GM19452 (cell line): ENCODE data around the gene RNF222.
"Not testable (repeated sequence)": the region's sequence is repeated elsewhere in the genome, so short reads cannot be mapped to it uniquely, and the experiment has no call there.

Experiments used
- ATAC-seq: cut with Tn5 transposase; IDR thresholded peaks from one replicate; pipeline ENCODE4 v1.9.1; 2021; ENCODE audit not compliant: unreplicated experiment

RNF222 gene

DNA sequence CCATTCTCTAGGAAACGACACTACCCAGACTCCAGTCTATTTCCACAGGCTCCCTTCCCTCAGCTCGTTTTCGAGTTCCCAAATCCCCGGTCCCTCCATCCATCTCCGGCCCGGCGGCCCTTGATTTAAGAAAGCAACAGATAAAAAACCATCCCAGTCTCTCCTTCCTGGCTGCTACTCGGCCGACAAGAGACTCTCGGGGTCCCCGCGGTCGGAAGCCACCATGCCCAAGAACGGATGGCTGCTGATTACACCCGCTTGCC is 14.8 kb downstream of the RNF222 start:
- no peak for ATAC-seq

DNA sequence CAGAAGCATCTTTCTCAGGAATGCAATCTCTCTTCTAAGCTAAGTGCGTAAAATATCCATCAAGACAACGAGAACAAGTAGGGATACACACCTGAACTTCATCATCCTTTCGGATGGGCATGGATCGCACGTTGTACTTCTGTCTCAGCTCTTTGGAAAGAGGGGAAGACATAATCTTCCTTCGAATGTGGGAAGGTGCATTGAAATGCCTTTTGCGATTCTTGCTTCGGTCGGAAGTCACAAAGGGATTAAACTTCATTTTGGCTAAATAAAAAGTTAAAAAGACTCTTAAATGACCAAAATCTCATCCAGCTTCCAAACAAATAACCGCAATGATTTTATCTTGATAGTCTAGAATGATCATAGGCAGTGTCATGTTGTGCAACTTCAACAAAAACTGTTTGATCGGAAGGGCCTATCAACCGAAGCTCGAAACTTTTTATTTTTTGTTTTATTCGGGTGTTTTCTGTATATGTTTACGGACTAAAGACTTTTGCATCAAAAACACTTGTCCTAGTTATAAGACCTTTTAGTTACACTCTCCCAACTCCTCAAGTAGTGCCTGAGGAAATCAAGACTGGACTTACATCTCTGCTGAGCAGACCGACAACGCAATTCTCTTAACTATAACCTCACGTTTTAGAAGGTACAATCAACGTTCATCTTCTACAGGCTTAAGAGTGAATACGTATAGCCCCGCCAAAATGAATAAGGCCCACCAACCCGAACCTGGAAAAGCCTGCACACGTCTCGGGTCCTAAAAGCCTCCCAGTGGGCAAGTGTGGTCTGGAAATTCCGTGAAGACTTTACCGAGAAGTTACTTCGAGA is 15.4 kb downstream of the RNF222 start:
- ATAC-seq = no peak

- no peak for ATAC-seq
These were observed 17.6 kb downstream of the RNF222 start for GRCh38 chr17:8380049-8380448.

DNA sequence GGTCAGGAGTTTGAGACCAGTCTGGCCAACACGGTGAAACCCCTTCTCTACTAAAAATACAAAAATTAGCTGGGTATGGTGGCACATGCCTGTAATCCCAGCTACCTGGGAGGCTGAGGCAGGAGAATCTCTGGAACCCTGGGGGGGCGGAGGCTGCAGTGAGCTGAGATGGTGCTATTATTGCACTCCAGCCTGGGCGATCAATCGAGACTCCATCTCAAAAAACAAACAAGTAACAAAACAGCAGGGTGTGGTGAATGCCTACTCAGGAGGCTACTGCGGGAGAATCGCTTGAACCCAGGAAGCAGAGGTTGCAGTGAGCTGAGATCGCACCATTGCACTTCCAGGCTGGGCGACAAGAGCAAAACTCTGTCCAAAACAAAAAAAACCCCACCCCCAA is 19.5 kb downstream of the RNF222 start:
- not testable (repeated sequence) for ATAC-seq

DNA sequence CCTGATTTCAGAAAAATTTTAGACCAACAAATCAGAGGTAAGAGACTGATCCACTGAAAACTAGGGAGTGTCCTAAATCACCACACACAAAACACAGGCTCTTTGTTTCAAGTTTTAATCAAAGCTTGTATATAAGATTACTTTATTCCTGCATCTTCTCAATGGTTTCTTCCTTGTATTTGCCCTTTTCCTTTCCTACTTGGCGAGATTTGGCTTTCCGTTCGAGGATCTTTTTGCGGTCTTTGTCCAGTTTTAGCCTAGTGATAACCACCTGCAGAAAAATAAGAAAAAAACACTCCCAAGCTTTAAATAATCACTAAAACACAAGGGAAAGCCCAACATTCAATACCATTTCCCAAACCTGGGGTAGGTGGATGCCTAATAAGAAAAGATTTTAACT is 20.2 kb downstream of the RNF222 start:
- no peak for ATAC-seq

- peak; percentile 77 for ATAC-seq
These were observed 21.2 kb downstream of the RNF222 start, which contains the start of gene KRABD2 for GRCh38 chr17:8376271-8377067. KRABD2 (minus strand) TSS chr17:8376704.

DNA sequence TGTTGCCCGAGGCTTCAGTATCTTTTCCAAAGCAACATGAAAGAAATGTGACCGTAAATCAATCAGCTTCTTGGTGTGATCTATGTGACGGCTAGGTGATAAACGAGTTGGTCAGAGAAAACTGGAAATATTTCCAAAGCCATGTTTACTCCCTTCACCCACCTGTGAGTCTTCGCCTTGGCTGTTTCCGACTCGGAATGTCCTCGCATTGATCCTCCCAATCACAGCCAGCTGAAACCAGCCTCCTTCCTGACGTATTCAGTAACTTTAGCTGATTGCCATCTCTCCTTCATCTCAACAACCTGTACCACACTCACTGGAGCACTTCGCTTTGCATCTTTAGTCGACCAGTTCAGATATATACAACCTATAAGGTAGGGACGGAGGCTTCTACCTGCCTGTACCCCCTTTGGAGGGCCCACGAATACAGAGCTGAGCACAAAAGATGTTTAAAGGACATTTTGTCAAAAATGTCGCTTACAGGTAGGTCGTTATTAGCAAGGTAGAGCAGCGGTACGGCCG is 21.8 kb downstream of the RNF222 start:
- ATAC-seq = no peak

- not testable (repeated sequence) for ATAC-seq
These were observed 23.8 kb downstream of the RNF222 start for GRCh38 chr17:8373856-8374255.

GRCh38 chr17:8372422-8372821 is 25.2 kb downstream of the RNF222 start:
- ATAC-seq = no peak

GRCh38 chr17:8371786-8372185 is 25.8 kb downstream of the RNF222 start:
- no peak for ATAC-seq

DNA sequence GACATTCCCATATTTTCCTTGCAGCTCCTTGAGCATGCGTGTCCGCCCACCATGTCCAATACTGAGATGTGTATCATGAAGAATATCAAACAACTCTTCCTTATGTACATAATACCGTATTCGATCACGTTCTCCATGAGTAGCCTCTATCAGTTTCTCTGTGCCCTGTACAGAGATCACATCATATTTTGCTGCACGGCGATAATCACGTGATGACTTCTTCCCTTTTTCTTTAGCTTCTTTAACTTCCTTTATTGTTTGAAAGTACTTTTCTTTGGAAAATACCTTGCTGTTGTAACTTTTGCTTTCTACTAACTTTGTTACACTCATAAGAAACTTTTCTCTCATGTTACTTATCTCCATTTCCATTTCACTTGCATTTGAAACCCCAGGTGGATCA is 27.7 kb downstream of the RNF222 start:
- ATAC-seq = no peak

DNA sequence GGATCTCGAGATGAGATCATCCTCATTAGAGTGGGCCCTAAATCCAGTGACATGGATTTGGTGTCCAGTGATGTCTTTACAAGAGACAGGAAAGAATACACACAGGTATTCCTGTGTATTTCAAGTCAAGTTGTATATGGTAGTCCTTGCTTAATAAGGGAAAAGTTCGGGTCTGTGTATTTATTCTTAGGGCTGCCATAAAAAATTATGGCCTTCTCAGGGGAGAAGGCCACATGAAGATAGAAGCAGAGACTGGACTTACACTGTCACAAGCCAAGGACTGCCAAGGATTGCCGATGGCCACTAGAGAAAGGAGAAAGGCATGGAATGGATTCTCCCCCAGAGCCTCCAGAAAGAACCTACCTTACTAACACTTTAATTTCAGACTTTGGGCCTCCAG is 29.4 kb downstream of the RNF222 start:
- ATAC-seq = no peak

GRCh38 chr17:8366231-8366630 is 31.4 kb downstream of the RNF222 start:
- no peak for ATAC-seq

DNA sequence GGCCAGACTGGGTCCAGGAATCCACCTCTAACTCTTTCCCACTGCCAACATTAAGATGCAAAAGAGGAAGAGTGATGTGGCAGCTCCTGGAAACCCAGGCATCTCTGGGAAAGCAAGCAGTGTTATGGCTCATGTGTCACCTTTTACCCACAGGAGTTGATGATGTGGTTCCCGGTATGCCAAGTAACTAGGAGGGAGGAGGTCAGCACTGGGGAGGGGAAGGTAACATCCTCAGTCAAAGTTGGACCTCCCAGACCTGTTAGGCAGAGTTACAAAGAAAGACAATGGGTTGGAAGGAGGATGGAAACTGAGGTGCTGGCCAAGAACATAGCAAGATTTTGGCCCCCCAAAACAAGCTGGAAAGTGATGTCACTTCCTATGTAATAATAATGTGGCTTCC is 32.5 kb downstream of the RNF222 start:
- no peak for ATAC-seq

DNA sequence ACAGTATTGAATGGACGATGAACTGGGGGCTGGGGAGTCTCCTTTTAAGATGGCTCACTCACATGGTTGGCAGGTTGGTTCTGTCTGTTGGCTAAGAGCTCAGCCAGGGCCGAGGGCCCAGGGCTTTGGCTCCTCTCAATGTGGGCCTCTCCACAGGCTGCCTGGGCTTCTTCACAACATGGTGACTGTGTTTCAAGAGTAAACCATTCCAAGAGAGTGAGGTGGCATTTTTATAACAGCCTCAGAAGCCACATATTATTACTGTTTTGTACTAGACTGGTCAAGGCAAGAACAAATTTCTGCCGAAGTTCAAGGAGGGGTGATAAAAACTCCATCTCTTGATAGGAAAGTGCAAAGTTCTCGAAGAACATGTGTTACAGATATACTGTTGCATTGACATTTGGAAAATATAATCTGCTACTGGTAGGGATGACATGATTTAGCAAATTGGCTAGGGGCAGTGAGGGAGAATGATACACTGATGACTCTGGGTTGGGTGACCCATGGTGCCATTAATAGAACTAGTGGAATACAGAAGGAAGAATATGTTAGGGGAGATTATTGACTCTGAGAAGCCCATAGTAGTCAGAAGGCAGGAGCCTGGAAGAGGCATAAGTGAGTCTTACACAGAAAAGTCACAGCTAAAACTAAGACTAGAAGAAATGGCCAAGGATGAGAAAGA is 34.8 kb downstream of the RNF222 start:
- no peak for ATAC-seq

DNA sequence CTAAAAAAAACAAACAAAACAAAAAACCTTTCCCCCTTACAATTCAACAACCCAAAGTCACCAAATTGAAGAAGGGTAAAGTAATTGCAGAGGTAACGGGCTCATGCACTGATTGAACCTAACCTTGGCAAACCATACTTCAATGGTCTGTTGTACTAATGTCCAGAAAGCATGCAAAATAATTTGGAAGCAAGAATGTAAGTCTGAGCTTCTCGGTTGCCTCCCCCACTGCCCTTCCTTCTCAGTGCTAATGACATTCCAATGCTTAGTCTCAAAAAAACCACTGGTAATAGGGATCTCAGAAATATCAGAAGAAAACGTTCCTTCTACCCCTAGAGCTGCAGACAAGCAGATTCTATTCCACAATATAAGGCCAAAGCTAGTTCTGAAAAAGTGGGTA is 36.9 kb downstream of the RNF222 start:
- ATAC-seq = no peak

DNA sequence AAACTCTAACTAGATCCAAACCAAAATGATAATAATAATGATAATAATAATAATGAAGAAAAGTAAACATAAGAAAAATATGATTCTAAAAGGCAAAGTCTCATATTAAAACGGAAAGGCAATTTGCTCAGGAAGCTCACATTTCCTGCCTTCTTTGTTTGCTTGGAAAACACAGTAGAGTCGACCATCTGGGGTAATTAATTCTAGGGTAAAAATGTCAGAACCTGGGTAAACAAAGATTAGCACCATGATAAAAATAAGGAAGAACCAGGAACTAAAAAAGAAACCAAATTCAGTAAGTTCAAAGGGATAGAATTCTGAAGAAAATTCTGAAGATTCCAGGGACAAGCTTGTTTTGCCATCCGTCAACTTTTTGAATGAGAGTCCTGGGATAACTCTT is 37.4 kb downstream of the RNF222 start:
- ATAC-seq = no peak

DNA sequence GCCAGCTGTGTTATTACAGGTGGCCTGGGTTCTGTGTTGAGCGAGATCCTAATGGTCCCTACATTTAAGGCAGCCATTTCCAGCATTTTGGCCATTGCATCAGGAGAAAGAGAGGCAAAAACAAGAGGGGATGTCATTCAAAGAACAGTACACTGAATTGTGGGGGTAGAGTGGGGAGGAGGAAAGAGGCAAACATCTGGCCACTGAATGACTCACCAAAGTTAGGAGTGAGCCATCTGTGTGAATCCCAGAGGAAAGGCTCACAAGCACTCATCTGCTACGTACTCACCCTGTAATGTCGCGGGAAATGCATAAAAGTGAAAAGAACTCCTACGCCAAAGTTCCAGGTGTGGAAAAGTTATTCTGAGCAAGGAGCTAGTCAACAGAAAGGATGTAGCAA is 37.9 kb downstream of the RNF222 start:
- ATAC-seq = no peak

DNA sequence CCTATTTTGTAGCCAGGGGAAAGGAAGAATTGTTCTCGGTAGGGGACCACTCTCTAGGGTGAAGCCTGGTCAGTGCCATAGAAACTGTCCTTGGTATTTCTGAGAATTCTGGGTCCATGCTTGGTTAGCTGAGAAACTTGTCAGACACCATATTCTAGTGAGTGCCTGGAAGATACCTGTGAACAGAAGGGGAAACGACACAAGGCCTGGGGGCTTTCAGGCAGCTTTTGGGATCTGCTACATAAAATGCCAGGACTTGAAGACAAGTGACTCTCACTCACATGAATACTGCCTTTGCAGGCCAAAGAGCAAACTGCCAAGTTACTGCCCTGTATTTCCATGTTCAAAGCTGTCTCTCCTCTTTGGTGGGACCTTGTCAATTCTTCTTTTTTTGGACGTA is 39.7 kb downstream of the RNF222 start:
- ATAC-seq = no peak

- no peak for ATAC-seq
These were observed 43.4 kb downstream of the RNF222 start for GRCh38 chr17:8354236-8354635.

GRCh38 chr17:8353736-8354135 is 43.9 kb downstream of the RNF222 start:
- no peak for ATAC-seq

GRCh38 chr17:8350339-8350738 is 47.3 kb downstream of the RNF222 start:
- ATAC-seq = no peak
